Thymus (tissue), 11 donors: Measurements from ENCODE around the gene PAX9. TPM values are rescaled to one million over a fixed set of nuclear protein-coding genes. Genes with fewer than 3 reads are reported as not detected.

ENCODE experiments used
- DNase-seq, 9 donors: peaks; one replicate each; pipeline ENCODE4 v3.0.0-alpha.2; 2013; ENCODE audit warnings: low spot score in 9 of 9, low read depth in 6 of 9, missing footprints in 1 of 9
- H3K27ac ChIP-seq, 2 donors: one replicate each; pipeline ENCODE4 v1.5.1; 2013; ENCODE audit warnings: control low read depth in 1 of 2, low read depth in 1 of 2, low read length in 1 of 2, mild to moderate bottlenecking in 1 of 2, moderate library complexity in 1 of 2
- H3K27me3 ChIP-seq, 2 donors: one replicate each; pipeline ENCODE4 v1.5.1; 2013; ENCODE audit warnings: low read length in 1 of 2; ENCODE audit not compliant: control insufficient read depth in 2 of 2, insufficient read depth in 1 of 2
- H3K36me3 ChIP-seq, 2 donors: one replicate each; pipeline ENCODE4 v1.5.1; 2013; ENCODE audit warnings: low read length in 1 of 2, mild to moderate bottlenecking in 1 of 2, moderate library complexity in 1 of 2; ENCODE audit not compliant: control insufficient read depth in 2 of 2, insufficient read depth in 2 of 2
- H3K4me1 ChIP-seq, 2 donors: one replicate each; pipeline ENCODE4 v1.5.1; 2013; ENCODE audit warnings: low read length in 2 of 2; ENCODE audit not compliant: control insufficient read depth in 2 of 2, insufficient read depth in 2 of 2
- H3K4me3 ChIP-seq, 2 donors: one replicate each; pipeline ENCODE4 v1.5.1; 2013; ENCODE audit warnings: low read length in 2 of 2, control low read depth in 1 of 2, mild to moderate bottlenecking in 1 of 2
- H3K9me3 ChIP-seq, 2 donors: one replicate each; pipeline ENCODE4 v1.5.1; 2013; ENCODE audit warnings: low read length in 1 of 2, mild to moderate bottlenecking in 1 of 2; ENCODE audit not compliant: control insufficient read depth in 2 of 2, insufficient read depth in 1 of 2
- WGBS: extraction: QIAGEN DNeasy Blood & Tissue Kit; methylation state at CpG from one replicate; pipeline ENCODE4 v1.1.7; 2013; 5-methylcytosine and 5-hydroxymethylcytosine counted together
- polyA plus RNA-seq: library from polyadenylated mRNA; stranded (reverse); fragments of 200-250 nt; gene quantifications from one replicate; pipeline ENCODE4 v1.2.3, GENCODE V29; 2013
- total RNA-seq: library from RNA; stranded (reverse); fragments of 120-200 nt; gene quantifications from one replicate; pipeline ENCODE4 v1.2.4, GENCODE V29; 2013
- donor health status: healthy.

The PAX9 gene
- total and polyA plus RNA-seq, 2 donors = 21.5 to 30.9 TPM

DNA sequence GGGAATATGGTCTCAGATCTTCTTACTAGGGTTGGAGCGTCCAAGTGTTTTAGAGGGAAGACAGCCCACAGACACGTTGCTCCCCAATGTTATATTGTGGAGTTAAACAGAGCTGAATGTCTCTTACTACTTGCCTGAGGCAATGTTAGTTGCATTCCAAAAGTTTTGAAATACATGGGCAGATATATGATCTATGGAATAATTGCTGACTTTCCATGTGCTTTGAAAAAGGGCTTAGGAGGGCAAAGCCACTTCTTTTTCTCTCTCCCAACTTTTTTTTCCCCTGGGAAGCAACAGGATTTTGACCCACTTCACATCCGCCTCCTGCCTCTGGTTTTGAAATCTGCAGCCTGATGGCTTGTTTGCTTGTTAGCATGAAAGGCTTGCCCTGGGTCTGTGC, 33.7 kb upstream of the PAX9 start:
- Histone ChIP-seq H3K4me1 (no peaks in the 10 kb centered on the region), H3K27me3 (no peaks in the 10 kb centered on the region), H3K36me3 (no peaks in the 10 kb centered on the region), H3K9me3 (no peaks in the 10 kb centered on the region), H3K27ac (no peak overlapping the region), H3K4me3 (no peak overlapping the region)
- DNase-seq = no peak
- WGBS = 77% methylated on average over 3 of the region's 3 CpGs

DNA sequence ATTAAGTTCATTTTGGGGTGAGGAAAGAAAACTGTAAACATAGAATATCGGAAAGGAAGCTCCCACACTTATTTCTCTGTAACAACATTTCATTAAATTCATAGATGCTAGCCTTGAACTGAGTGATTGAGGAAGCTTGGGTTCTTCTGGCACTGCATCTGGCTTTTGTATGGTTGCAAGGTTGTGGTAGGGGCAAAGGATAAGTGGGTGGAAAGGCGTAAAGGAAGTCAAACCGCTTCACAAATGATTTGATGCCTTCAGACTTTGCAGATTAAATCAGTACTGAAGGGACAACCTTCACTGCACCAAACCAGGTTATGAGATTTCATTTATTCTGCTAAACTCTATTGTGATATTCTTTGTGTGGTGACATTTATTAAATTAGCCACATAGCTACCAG, 28.1 kb upstream of the PAX9 start:
- Histone ChIP-seq H3K4me3 (no peak overlapping the region), H3K27me3 (no peaks in the 10 kb centered on the region), H3K27ac (no peak overlapping the region), H3K9me3 (no peaks in the 10 kb centered on the region), H3K4me1 (no peaks in the 10 kb centered on the region), H3K36me3 (no peaks in the 10 kb centered on the region)
- 92% methylated on average over 3 of the region's 3 CpGs for WGBS
- no peak for DNase-seq

DNA sequence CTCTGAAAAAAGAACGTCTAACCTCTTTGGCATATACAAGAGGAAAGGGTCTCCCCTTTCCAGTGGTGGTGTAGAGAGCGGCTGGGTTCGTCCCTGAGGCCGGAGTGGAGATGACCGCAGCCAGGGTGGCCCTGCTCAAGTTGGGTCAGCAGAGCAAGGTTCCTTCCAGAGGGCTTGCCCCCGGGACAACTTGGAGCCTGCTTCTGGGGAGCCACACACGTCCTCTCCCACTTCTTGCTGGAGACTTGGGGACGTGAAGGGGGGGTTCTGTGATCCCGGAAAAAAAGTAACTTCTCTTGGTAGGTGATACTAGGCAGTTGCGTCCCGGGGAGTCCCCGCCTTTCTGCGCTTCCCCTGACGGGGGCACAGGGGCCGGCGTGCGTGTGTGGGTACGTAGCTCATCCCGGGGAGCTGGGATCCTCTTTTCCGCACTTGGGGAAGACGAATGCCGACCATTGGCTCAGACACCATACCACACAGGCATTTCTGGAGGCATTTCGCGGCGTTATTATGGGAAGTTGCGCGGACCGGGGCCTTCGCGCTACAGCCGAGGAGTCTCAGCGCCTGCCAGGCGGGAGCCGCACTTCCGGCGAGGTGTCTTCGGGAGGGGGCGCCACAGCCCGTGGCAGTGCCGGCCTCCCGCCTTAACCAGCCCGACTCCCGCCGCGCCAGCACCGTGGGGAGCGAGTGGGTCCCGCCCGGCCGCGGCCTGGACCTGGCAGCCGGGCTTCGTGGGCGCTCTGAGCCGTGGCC, 14.8 kb upstream of the PAX9 start:
- H3K9me3 ChIP-seq = peaks cover 1 to 4% of the 10 kb centered on the region in 2 donors
- DNase-seq = no peak
- peak overlapping the region in 1 of 2 donors; percentile 79 for H3K27ac ChIP-seq
- H3K36me3 ChIP-seq = no peaks in the 10 kb centered on the region
- WGBS = 7% methylated on average over 55 of the region's 55 CpGs
- H3K4me3 ChIP-seq = peak overlapping the region; percentile 16 to 30
- peaks cover 35 to 56% of the 10 kb centered on the region in 2 donors for H3K27me3 ChIP-seq
- no peaks in the 10 kb centered on the region for H3K4me1 ChIP-seq

DNA sequence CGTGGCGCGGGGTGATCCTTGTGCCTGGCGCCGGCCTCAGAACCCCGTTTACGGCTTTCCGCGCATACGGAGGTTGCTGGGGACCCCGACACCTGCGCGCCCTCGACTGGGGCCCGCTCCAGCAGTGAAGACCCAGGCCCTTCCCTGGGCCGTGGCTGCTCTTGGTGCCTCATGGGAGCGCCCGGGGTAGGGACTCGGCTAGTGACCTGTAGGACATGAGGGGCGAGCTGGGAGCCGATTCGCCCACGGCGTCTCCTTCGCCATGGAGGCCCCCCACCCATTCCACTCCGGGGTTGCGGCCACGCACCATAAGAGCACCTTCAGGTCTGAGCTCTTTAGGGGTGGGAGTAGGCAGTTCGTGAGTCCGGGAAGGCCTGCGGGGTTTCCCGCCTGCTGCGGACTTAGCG, 14.2 kb upstream of the PAX9 start:
- Histone ChIP-seq H3K27me3 (peaks cover 37 to 56% of the 10 kb centered on the region in 2 donors), H3K9me3 (peaks cover 1 to 4% of the 10 kb centered on the region in 2 donors), H3K4me1 (no peaks in the 10 kb centered on the region), H3K4me3 (peak overlapping the region; percentile 29 to 30), H3K36me3 (no peaks in the 10 kb centered on the region), H3K27ac (peak overlapping the region; percentile 6 to 79)
- 4% methylated on average over 34 of the region's 34 CpGs for WGBS
- no peak for DNase-seq

DNA sequence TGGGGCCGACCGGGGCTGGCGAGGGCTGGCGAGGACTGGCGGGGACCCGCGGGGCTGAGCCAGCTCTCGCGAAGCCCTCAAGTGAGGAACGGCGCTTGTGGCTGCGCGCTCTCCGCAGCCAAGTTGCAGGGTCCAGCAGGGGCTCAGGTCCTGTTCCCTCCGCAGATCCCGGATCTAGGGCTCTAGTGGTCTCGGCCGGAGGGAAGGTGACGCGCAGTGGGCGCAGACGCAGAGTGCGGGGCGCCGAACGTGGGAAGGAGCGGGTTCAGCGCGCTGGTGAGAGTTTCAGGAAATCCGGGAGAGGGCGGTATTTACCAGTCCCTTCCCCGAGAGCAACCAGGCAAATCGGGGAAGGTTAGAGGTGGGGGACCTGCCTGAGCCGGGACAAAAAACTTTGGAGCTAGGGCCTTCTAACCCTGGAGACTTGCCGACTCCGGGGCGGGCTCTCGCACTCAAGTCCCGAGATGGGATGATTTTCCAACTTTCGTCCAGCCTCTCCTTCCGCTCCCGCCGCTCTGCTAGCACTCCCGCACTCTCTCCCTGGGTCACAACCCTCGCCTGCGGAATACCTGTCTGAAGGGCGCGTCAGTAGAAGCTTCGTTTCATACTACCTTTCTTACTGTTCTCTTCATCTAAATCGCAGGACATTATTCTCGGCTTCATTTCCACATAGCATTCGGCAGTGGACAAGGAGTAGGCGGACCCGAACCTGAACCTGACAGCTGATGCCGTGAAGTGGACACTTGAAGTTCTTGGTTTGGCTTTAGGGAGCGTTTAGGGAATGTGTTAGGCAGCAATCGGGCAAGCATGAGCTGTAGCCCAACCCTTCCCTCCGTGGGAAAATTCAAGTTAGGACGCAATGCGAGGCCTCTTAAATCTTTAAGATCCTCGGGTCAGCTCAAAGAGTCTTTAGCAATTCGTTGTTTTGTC, 13.6 kb upstream of the PAX9 start:
- WGBS = 4% methylated on average over 62 of the region's 62 CpGs
- Histone ChIP-seq H3K9me3 (peaks cover 1 to 4% of the 10 kb centered on the region in 2 donors), H3K4me1 (no peaks in the 10 kb centered on the region), H3K27me3 (peaks cover 43 to 63% of the 10 kb centered on the region in 2 donors), H3K27ac (peak overlapping the region; percentile 6 to 79), H3K36me3 (no peaks in the 10 kb centered on the region), H3K4me3 (peak overlapping the region; percentile 29 to 30)
- DNase-seq = no peak

DNA sequence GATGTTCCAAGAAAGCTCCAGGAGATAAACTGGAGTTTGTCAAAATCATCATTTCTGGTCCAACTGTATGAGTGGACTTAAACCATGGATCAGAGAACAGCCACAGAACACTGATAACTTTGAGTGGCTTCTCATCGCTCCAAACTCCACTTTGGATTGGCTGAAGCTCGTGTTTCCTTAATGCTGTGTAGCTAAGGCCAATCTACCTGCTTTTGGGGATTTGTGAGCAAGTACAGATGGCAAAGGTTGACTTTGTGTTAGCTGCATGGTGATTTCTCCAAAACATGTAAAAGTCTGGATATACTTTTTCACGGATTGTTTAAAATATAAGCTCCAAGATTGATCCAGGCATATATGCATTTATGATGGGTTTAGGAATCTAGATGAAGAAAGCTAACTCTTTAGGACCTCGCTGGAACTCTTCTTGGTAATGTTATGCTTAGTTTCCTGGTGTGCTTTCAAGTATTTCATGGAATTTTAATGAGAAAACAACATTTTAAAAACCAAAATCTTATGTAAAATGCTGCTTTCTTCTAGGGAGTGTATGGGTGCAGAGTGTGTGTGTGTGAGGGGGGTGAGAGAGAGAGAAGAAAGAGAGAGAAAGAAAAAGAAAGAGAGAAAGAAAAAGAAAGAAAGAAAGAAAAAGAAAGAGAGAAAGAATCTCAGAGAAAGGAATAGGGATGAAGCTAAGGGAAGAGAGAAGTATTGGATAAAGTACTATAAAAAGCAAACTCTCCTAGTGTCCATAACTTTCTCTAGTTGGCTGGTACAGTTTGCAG, 11.6 kb upstream of the PAX9 start:
- 7% methylated on average over 4 of the region's 4 CpGs for WGBS
- Histone ChIP-seq H3K36me3 (no peaks in the 10 kb centered on the region), H3K27me3 (peaks cover 59 to 82% of the 10 kb centered on the region in 2 donors), H3K9me3 (peaks cover 1 to 4% of the 10 kb centered on the region in 2 donors), H3K4me1 (no peaks in the 10 kb centered on the region), H3K27ac (no peak overlapping the region), H3K4me3 (no peak overlapping the region)
- no peak for DNase-seq

DNA sequence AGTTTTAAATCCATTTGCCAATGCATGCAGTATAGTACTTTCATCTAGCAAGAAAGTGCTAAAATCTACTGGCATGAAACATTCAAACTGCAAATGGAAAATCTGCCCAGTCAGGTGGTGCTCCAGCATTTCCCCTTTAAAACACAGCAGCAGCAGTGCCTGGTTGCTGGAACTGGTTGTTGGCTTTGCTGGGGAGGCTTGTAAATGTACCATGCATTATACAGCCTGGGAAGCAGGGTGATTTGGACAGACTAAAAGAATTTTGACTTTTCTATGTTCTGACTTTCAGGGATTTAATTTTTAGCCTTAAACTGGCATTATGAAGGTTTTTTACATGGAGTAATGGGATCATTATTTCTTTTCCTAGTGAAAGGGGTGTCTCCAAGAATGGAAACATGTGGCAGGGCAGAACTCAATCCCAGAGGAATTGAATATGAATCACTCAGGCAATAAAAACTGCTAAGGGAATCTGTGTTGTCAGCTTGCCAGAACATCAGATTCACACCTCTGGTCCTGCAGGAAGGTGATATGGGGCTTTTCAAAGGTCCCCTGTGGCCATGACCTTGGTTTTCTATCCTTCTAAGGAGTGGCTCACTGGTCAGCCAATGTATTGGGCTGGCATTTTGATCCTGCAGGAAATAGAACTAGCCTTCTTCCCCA, 9.0 kb upstream of the PAX9 start:
- H3K27me3 ChIP-seq = peaks cover 68 to 83% of the 10 kb centered on the region in 2 donors
- H3K9me3 ChIP-seq = peaks cover 0 to 4% of the 10 kb centered on the region in 2 donors
- H3K4me1 ChIP-seq = peaks cover 0 to 5% of the 10 kb centered on the region in 2 donors
- no peak for DNase-seq
- H3K36me3 ChIP-seq = no peaks in the 10 kb centered on the region
- H3K4me3 ChIP-seq = no peak overlapping the region
- H3K27ac ChIP-seq = peak overlapping the region in 1 of 2 donors; percentile 46

DNA sequence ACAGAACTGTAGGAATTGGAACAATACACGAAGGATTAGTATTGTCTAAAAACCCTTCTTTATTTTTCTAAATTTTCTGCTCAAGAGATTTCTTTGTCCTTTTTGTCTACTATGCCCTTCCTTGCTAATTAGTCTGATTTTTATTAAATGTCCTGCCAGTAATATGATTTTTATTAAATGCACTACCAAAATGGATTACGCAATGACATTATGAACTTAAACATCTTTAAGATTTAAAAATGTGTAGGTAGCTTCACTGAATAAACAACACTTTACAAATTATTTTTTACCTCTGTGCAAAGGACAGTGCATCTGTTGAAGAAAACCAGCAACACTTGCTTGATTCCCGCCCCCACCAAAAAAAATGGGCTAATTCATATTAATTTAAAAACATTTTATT, 8.2 kb upstream of the PAX9 start:
- Histone ChIP-seq H3K27me3 (peaks cover 69 to 83% of the 10 kb centered on the region in 2 donors), H3K9me3 (no peaks in the 10 kb centered on the region), H3K27ac (no peak overlapping the region), H3K4me1 (peaks cover 0 to 5% of the 10 kb centered on the region in 2 donors), H3K4me3 (no peak overlapping the region), H3K36me3 (no peaks in the 10 kb centered on the region)
- WGBS = 30% methylated on average over 3 of the region's 3 CpGs
- DNase-seq = no peak
